ENCODE data around the gene MYO19.
"Not testable (repeated sequence)": the region's sequence is repeated elsewhere in the genome, so short reads cannot be mapped to it uniquely, and the experiment has no call there.

MYO19 gene

GRCh38 chr17:36459601-36460000 lies 75.1 kb downstream of the MYO19 start:
- ChIA-PET CTCF (interaction anchor here (1.6 kb wide), 1 partner anchor 23 kb away, joined by 8 read pairs; no protein-coding TSS in a partner anchor), POLR2A (no interaction called here)
- Histone ChIP-seq H3K4me3 (ENCODE audit: low read depth, low read length) (no peak overlapping the region), H3K9me3 (ENCODE audit: control insufficient read depth, insufficient read depth, low read depth, low read length) (no peaks in the 10 kb centered on the region), H3K27ac (ENCODE audit: extremely low read depth, low read depth, low read length) (no peak overlapping the region), H3K4me1 (ENCODE audit: control insufficient read depth, insufficient read depth, low read length) (no peaks in the 10 kb centered on the region), H3K36me3 (ENCODE audit: control insufficient read depth in 2 of 2, insufficient read depth in 1 of 2, low read length in 2 of 2) (no peaks in the 10 kb centered on the region)
- TF ChIP-seq ZBTB48 (tag by site-specific recombination; IDR thresholded peaks at IDR 0.05) (no peak), ZNF169 (tag by site-specific recombination; IDR thresholded peaks at IDR 0.05) (no peak), ZNF18 (tag by site-specific recombination; IDR thresholded peaks at IDR 0.05) (no peak), ZBTB6 (tag by site-specific recombination; IDR thresholded peaks at IDR 0.05) (no peak), ZSCAN18 (tag by site-specific recombination; IDR thresholded peaks at IDR 0.05) (no peak), OSR2 (tag by site-specific recombination; IDR thresholded peaks at IDR 0.05) (no peak), ZNF394 (tag by site-specific recombination; IDR thresholded peaks at IDR 0.05; ENCODE audit: borderline replicate concordance) (no peak), ZNF10 (tag by site-specific recombination; IDR thresholded peaks at IDR 0.05) (no peak), ZXDB (tag by site-specific recombination; IDR thresholded peaks at IDR 0.05) (no peak), ZNF16 (tag by site-specific recombination; IDR thresholded peaks at IDR 0.05; ENCODE audit: low read depth) (no peak), ZNF24 (tag by site-specific recombination; IDR thresholded peaks at IDR 0.05) (no peak)

- Histone ChIP-seq H3K4me3 (ENCODE audit: low read depth, low read length) (no peak overlapping the region), H3K9me3 (ENCODE audit: control insufficient read depth, insufficient read depth, low read depth, low read length) (no peaks in the 10 kb centered on the region), H3K36me3 (ENCODE audit: control insufficient read depth in 2 of 2, insufficient read depth in 1 of 2, low read length in 2 of 2) (no peaks in the 10 kb centered on the region), H3K27ac (ENCODE audit: extremely low read depth, low read depth, low read length) (no peak overlapping the region), H3K4me1 (ENCODE audit: control insufficient read depth, insufficient read depth, low read length) (no peaks in the 10 kb centered on the region)
- POLR2A ChIA-PET = interaction anchor here (1.2 kb wide), 1 partner anchor 113 kb away, joined by 3 read pairs; no protein-coding TSS in a partner anchor
- CTCF ChIA-PET = interaction anchor here (0.6 to 1.6 kb wide), 4 partner anchors 24 to 573 kb away, joined by 3 to 8 read pairs (median 4); no protein-coding TSS in a partner anchor
- no peak for TF ChIP-seq RBAK (tag by site-specific recombination; IDR thresholded peaks at IDR 0.05)
- TF ChIP-seq SCRT1 (tag by site-specific recombination; IDR thresholded peaks at IDR 0.05; ENCODE audit: borderline replicate concordance) = no peak
- no peak for TF ChIP-seq ZSCAN5A (tag by site-specific recombination; IDR thresholded peaks at IDR 0.05)
- no peak for TF ChIP-seq ZNF394 (tag by site-specific recombination; IDR thresholded peaks at IDR 0.05; ENCODE audit: borderline replicate concordance)
- TF ChIP-seq REPIN1 (tag by site-specific recombination; IDR thresholded peaks at IDR 0.05; ENCODE audit: low read depth) = no peak
- TF ChIP-seq ZNF621 (tag by site-specific recombination; IDR thresholded peaks at IDR 0.05) = no peak
- TF ChIP-seq MYNN (tag by site-specific recombination; IDR thresholded peaks at IDR 0.05; ENCODE audit: borderline replicate concordance) = no peak
- no peak for TF ChIP-seq ZNF391 (tag by site-specific recombination; IDR thresholded peaks at IDR 0.05; ENCODE audit: borderline replicate concordance, low read depth)
- TF ChIP-seq ZNF175 (tag by site-specific recombination; IDR thresholded peaks at IDR 0.05) = no peak
- TF ChIP-seq PRDM1 (tag by site-specific recombination; IDR thresholded peaks at IDR 0.05) = no peak
- no peak for TF ChIP-seq ZNF843 (tag by site-specific recombination; IDR thresholded peaks at IDR 0.05)
- no peak for TF ChIP-seq ZNF112 (tag by site-specific recombination; IDR thresholded peaks at IDR 0.05)
- no peak for TF ChIP-seq ZNF404 (tag by site-specific recombination; IDR thresholded peaks at IDR 0.05)
Measured at GRCh38 chr17:36459045-36459444, 75.6 kb downstream of the MYO19 start.

- H3K4me3 ChIP-seq (ENCODE audit: low read depth, low read length); H3K9me3 ChIP-seq (ENCODE audit: control insufficient read depth, insufficient read depth, low read depth, low read length); H3K27ac ChIP-seq (ENCODE audit: extremely low read depth, low read depth, low read length); H3K36me3 ChIP-seq (ENCODE audit: control insufficient read depth in 2 of 2, insufficient read depth in 1 of 2, low read length in 2 of 2); H3K4me1 ChIP-seq (ENCODE audit: control insufficient read depth, insufficient read depth, low read length): not testable (repeated sequence)
- POLR2A ChIA-PET = interaction anchor here (1.2 kb wide), 1 partner anchor 114 kb away, joined by 3 read pairs; no protein-coding TSS in a partner anchor
- CTCF ChIA-PET = interaction anchor here (0.6 to 1.2 kb wide), 2 partner anchors 308 to 709 kb away, joined by 3 to 5 read pairs; no protein-coding TSS in a partner anchor
Measured at GRCh38 chr17:36457701-36458100, 77.0 kb downstream of the MYO19 start.

GRCh38 chr17:36452888-36453287 lies 81.8 kb downstream of the MYO19 start:
- CTCF ChIA-PET; H3K4me3 ChIP-seq (ENCODE audit: low read depth, low read length); H3K27ac ChIP-seq (ENCODE audit: extremely low read depth, low read depth, low read length); H3K9me3 ChIP-seq (ENCODE audit: control insufficient read depth, insufficient read depth, low read depth, low read length); H3K4me1 ChIP-seq (ENCODE audit: control insufficient read depth, insufficient read depth, low read length); POLR2A ChIA-PET; H3K36me3 ChIP-seq (ENCODE audit: control insufficient read depth in 2 of 2, insufficient read depth in 1 of 2, low read length in 2 of 2): not testable (repeated sequence)

Data from HEK293 (cell line).